Neural cell (in vitro differentiated cells): ENCODE data around the gene CYP4A22. TPM values are rescaled to one million over a fixed set of nuclear protein-coding genes. Genes with fewer than 3 reads are reported as not detected.
"Not testable (repeated sequence)": the region's sequence is repeated elsewhere in the genome, so short reads cannot be mapped to it uniquely, and the experiment has no call there.

Experiments used
- H2AFZ ChIP-seq: fragments of 200-600, 300-800 bp; sonication (generic), shearing (Covaris generic); 2 replicates; pipeline ENCODE4 v1.6.0; 2014; ENCODE audit warnings: low read depth, mild to moderate bottlenecking, antibody characterized with exemption, low read length, moderate library complexity
- H3F3A ChIP-seq: fragments of 200-600 bp; shearing (Covaris generic); 2 replicates; pipeline ENCODE4 v1.6.1; 2016; ENCODE audit warnings: mild to moderate bottlenecking, moderate library complexity, mixed read lengths, antibody characterized with exemption, low read length; ENCODE audit not compliant: insufficient read depth, poor library complexity, severe bottlenecking
- H3K27ac ChIP-seq: fragments of 200-600, 300-800 bp; sonication (generic), shearing (Covaris generic); 2 replicates; pipeline ENCODE4 v1.5.1; 2014; ENCODE audit warnings: mild to moderate bottlenecking, low read length, moderate library complexity
- H3K27me3 ChIP-seq: fragments of 300-800, 200-600 bp; sonication (generic), shearing (Covaris generic); 2 replicates; pipeline ENCODE4 v1.6.0; 2014; ENCODE audit warnings: mild to moderate bottlenecking, low read depth, low read length, moderate library complexity; ENCODE audit not compliant: insufficient read depth
- H3K36me3 ChIP-seq: fragments of 300-800, 200-600 bp; sonication (generic), shearing (Covaris generic); 2 replicates; pipeline ENCODE4 v1.5.1; 2014; ENCODE audit warnings: mild to moderate bottlenecking, antibody characterized with exemption, low read length, moderate library complexity; ENCODE audit not compliant: insufficient read depth
- H3K4me2 ChIP-seq: fragments of 300-800, 200-600 bp; sonication (generic), shearing (Covaris generic); 2 replicates; pipeline ENCODE4 v1.6.0; 2014; ENCODE audit warnings: mild to moderate bottlenecking, low read length
- H3K4me3 ChIP-seq: fragments of 300-800, 200-600 bp; sonication (generic), shearing (Covaris generic); 2 replicates; pipeline ENCODE4 v1.5.1; 2014; ENCODE audit warnings: mild to moderate bottlenecking, low read length, moderate library complexity
- H3K79me2 ChIP-seq: fragments of 200-600 bp; shearing (Covaris generic); replicated peaks from 2 replicates; pipeline ENCODE4 v1.6.0; 2014; ENCODE audit warnings: mild to moderate bottlenecking, low read length, moderate library complexity; ENCODE audit not compliant: insufficient read depth
- H3K9ac ChIP-seq: fragments of 300-800, 200-600 bp; sonication (generic), shearing (Covaris generic); 2 replicates; pipeline ENCODE4 v1.6.1; 2016; ENCODE audit warnings: mild to moderate bottlenecking, low read length, mixed read lengths
- H3K9me2 ChIP-seq: fragments of 200-600 bp; shearing (Covaris generic); 2 replicates; pipeline ENCODE4 v1.6.1; 2016; ENCODE audit warnings: mild to moderate bottlenecking, low read length, mixed read lengths; ENCODE audit not compliant: insufficient read depth
- H3K9me3 ChIP-seq: fragments of 200-600, 300-800 bp; sonication (generic), shearing (Covaris generic); 2 replicates; pipeline ENCODE4 v1.6.1; 2016; ENCODE audit warnings: mild to moderate bottlenecking, mixed run types, low read length, moderate library complexity, mixed read lengths
- H4K20me1 ChIP-seq: fragments of 200-600 bp; shearing (Covaris generic); 2 replicates; pipeline ENCODE4 v1.6.1; 2016; ENCODE audit warnings: mild to moderate bottlenecking, mixed run types; ENCODE audit not compliant: insufficient read depth
- EP300 ChIP-seq: fragments of 450-650 bp; conservative IDR thresholded peaks from 2 replicates; pipeline ENCODE4 v1.6.1; 2014; ENCODE audit warnings: antibody characterized with exemption, mild to moderate bottlenecking, moderate library complexity; ENCODE audit not compliant: poor library complexity, severe bottlenecking
- EZH2 ChIP-seq: fragments of 200-600, 300-800 bp; shearing (Covaris generic), sonication (generic); IDR thresholded peaks from 2 replicates; pipeline ENCODE4 v1.6.1; 2014; ENCODE audit warnings: antibody characterized with exemption, low read length, borderline replicate concordance, mild to moderate bottlenecking; ENCODE audit not compliant: insufficient read depth, poor library complexity, severe bottlenecking
- MXI1 ChIP-seq: fragments of 450-650 bp; conservative IDR thresholded peaks from 2 replicates; pipeline ENCODE4 v1.6.1; 2014; ENCODE audit warnings: antibody characterized with exemption, mild to moderate bottlenecking; ENCODE audit not compliant: poor library complexity, severe bottlenecking
- POLR2AphosphoS5 ChIP-seq: IDR thresholded peaks from 2 replicates; pipeline ENCODE4 v1.6.1; 2012
- RAD21 ChIP-seq: fragments of 450-650 bp; conservative IDR thresholded peaks from 2 replicates; pipeline ENCODE4 v1.6.1; 2014; ENCODE audit warnings: antibody characterized with exemption, mild to moderate bottlenecking, moderate library complexity
- REST ChIP-seq: IDR thresholded peaks from 2 replicates; pipeline ENCODE4 v1.6.1; 2012; ENCODE audit warnings: borderline replicate concordance
- SMC3 ChIP-seq: fragments of 450-650 bp; conservative IDR thresholded peaks from 2 replicates; pipeline ENCODE4 v1.6.1; 2014; ENCODE audit warnings: antibody characterized with exemption, mild to moderate bottlenecking, moderate library complexity; ENCODE audit not compliant: poor library complexity
- TAF1 ChIP-seq: IDR thresholded peaks from 2 replicates; pipeline ENCODE4 v1.6.1; 2012; ENCODE audit warnings: low read depth
- polyA plus RNA-seq: library from polyadenylated mRNA; depleted of rRNA; stranded (reverse); fragments of >200 nt; gene quantifications from 2 replicates; pipeline ENCODE4 v1.2.3, GENCODE V29; 2014
- TF ChIP-seq, protein P1 (sequence below): fragments of 450-650 bp; IDR thresholded peaks from 2 replicates; pipeline ENCODE4 v1.5.1; 2014; ENCODE audit warnings: antibody characterized with exemption, mild to moderate bottlenecking, moderate library complexity; ENCODE audit not compliant: poor library complexity, severe bottlenecking

CYP4A22 gene
- polyA plus RNA-seq, 1 donor from 2014 or later, result not detected

DNA sequence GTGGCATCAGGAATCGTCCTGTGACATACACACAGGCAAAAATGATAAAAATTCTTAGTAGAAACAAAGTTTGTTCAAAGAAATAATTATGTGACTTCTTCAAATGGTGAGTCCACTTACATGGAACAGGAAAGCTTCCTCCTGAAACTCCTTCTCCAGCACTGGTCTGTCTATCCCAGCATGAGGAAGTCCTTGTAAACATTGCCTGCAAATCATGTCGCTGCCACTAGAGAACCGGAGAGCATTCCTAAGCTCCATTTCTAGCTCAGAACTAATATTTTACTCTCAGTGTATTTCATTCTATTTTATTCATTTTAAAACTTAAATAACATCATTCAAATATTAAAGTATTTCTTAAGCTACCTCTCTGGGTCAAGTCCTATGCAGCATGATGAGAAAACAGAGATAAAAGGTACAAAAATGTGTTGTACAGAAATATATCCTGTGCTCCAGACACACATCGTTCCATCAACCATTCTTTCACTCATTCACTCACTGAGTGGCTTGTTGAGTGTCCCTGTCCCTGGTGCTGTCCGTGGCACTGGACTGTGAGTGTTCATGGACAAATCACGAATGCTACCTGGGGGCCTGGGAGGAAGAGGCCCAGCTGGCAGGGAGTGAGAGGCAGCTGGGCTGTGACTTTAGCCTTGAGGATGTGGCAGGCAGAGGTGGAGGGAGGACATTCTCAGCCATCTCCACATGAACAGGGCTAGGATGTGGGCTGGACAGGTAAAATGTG, 10.0 kb downstream of the CYP4A22 start:
- Histone ChIP-seq H3F3A (no peaks in the 10 kb centered on the region), H3K9me3 (no peaks in the 10 kb centered on the region), H3K27me3 (no peaks in the 10 kb centered on the region), H3K79me2 (no peaks in the 10 kb centered on the region), H4K20me1 (no peaks in the 10 kb centered on the region), H3K36me3 (no peaks in the 10 kb centered on the region), H3K4me2 (no peak overlapping the region), H2AFZ (no peak overlapping the region), H3K27ac (no peak overlapping the region), H3K9me2 (no peaks in the 10 kb centered on the region), H3K4me3 (no peak overlapping the region), H3K9ac (no peak overlapping the region)
- TF ChIP-seq RAD21 (no peak), POLR2AphosphoS5 (no peak), EP300 (no peak), TAF1 (no peak), SMC3 (no peak), REST (no peak), EZH2 (no peak), MXI1 (no peak)
- TF ChIP-seq, protein P1, sequence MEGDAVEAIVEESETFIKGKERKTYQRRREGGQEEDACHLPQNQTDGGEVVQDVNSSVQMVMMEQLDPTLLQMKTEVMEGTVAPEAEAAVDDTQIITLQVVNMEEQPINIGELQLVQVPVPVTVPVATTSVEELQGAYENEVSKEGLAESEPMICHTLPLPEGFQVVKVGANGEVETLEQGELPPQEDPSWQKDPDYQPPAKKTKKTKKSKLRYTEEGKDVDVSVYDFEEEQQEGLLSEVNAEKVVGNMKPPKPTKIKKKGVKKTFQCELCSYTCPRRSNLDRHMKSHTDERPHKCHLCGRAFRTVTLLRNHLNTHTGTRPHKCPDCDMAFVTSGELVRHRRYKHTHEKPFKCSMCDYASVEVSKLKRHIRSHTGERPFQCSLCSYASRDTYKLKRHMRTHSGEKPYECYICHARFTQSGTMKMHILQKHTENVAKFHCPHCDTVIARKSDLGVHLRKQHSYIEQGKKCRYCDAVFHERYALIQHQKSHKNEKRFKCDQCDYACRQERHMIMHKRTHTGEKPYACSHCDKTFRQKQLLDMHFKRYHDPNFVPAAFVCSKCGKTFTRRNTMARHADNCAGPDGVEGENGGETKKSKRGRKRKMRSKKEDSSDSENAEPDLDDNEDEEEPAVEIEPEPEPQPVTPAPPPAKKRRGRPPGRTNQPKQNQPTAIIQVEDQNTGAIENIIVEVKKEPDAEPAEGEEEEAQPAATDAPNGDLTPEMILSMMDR, result no peak

GRCh38 chr1:47149162-47149561, 11.9 kb downstream of the CYP4A22 start:
- not testable (repeated sequence) for H3K4me2 ChIP-seq, H2AFZ ChIP-seq

DNA sequence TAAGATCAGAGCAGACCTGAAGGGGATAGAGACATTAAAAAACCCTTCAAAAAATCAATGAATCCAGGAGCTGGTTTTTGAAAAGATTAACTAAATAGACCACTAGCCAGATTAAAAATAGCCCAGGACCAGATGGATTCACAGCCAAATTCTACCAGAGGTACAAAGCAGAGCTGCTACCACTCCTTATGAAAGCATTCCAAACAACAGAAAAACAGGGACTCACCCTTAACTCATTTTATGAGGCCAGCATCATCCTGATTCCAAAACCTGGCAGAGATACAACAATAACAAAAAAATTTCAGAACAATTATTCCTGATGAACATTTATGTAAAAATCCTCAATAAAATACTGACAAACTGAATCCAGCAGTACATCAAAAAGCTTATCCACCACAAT, 19.2 kb downstream of the CYP4A22 start:
- H3K79me2 ChIP-seq, result not testable (repeated sequence)

More at GRCh38 chr1:47149162-47149561, 11.9 kb downstream of the CYP4A22 start:
- not testable (repeated sequence) for H3K79me2 ChIP-seq, H4K20me1 ChIP-seq, H3K9ac ChIP-seq, H3K9me2 ChIP-seq, H3K27ac ChIP-seq, H3F3A ChIP-seq, H3K36me3 ChIP-seq, H3K4me3 ChIP-seq, H3K27me3 ChIP-seq, H3K9me3 ChIP-seq

GRCh38 chr1:47157957-47158356, 20.7 kb downstream of the CYP4A22 start:
- H3K4me2 ChIP-seq, H3K9me2 ChIP-seq, H3K9ac ChIP-seq, H3K9me3 ChIP-seq, H3K27me3 ChIP-seq, H3F3A ChIP-seq, H2AFZ ChIP-seq, H4K20me1 ChIP-seq, H3K36me3 ChIP-seq, H3K4me3 ChIP-seq, H3K79me2 ChIP-seq, H3K27ac ChIP-seq: not testable (repeated sequence)

More for the DNA sequence above, 19.2 kb downstream of the CYP4A22 start:
- H3K9me3 ChIP-seq, H3K4me2 ChIP-seq, H3K27ac ChIP-seq, H3K9me2 ChIP-seq, H3F3A ChIP-seq, H4K20me1 ChIP-seq, H3K9ac ChIP-seq, H3K4me3 ChIP-seq, H3K27me3 ChIP-seq, H3K36me3 ChIP-seq, H2AFZ ChIP-seq: not testable (repeated sequence)
